GM18951 (cell line): Measurements from ENCODE around the gene INPP4B.
"Not testable (repeated sequence)": the region's sequence is repeated elsewhere in the genome, so short reads cannot be mapped to it uniquely, and the experiment has no call there.

Source experiments
- POLR2A ChIP-seq: IDR thresholded peaks from 4 replicates; pipeline ENCODE4 v1.6.1; 2011; ENCODE audit warnings: mild to moderate bottlenecking; ENCODE audit not compliant: insufficient read length, insufficient read depth; ENCODE audit errors: extremely low read depth
- in situ Hi-C: fragments of 300-500 bp; cut with MboI; formaldehyde crosslinking; loops from one replicate; pipeline ENCODE4 v1.12.0; 2022; ENCODE audit warnings: low sequenced_read_pairs, mixed read lengths, inconsistent platforms; ENCODE audit not compliant: unreplicated experiment

INPP4B gene

GRCh38 chr4:142095886-142096605, 750.1 kb downstream of the INPP4B start:
- in situ Hi-C loops: no loop called here
- no peak for TF ChIP-seq POLR2A

DNA sequence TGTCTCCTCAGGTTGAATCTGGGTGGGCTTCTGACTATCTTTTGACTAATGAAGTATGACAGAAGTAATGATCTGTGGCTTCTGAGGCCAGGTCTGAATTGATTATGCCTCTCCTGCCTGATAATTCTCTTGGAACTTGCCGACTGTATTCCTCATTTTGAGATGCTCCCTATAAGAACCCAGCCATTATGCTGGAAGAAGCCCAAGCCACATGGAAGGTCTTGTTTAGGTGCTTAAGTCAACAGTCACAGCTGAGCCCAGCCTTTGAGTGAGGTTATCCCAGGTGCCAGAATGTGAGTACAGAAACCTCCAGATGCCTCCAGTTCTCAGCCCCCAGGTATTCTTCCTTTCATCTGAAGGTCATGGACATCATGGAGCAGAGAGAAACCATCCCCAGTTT, 753.2 kb downstream of the INPP4B start:
- in situ Hi-C loops: no loop called here
- TF ChIP-seq POLR2A: no peak

- no peak for TF ChIP-seq POLR2A
- in situ Hi-C loops: no loop called here
Observed at GRCh38 chr4:142091691-142092182, 754.4 kb downstream of the INPP4B start.

DNA sequence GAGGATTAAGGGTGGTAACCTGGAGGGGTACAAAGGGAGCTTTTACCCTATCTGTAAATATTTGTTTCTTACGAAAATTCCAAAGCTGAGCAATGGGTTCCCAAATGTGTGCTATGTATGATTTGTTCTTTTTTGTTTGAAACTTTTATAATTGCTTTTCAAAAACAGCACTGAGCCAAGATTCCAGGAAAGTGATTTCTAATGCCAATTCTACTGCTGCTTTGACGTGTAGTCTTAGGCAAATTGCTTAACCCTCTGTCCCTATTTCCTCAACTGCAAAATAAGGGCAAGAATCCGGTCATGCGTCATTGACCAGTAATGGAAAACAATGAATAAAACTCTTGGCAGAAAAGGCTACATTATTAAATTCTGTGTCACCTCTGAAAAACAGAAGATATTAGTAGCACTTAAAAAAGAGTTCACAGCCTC, 755.0 kb downstream of the INPP4B start:
- no peak for TF ChIP-seq POLR2A
- in situ Hi-C loops: no loop called here

GRCh38 chr4:142088906-142089305, 757.2 kb downstream of the INPP4B start:
- no peak for TF ChIP-seq POLR2A
- in situ Hi-C loops: no loop called here

- TF ChIP-seq POLR2A: no peak
- in situ Hi-C loops: no loop called here
Observed at GRCh38 chr4:142085513-142086292, 760.4 kb downstream of the INPP4B start.

DNA sequence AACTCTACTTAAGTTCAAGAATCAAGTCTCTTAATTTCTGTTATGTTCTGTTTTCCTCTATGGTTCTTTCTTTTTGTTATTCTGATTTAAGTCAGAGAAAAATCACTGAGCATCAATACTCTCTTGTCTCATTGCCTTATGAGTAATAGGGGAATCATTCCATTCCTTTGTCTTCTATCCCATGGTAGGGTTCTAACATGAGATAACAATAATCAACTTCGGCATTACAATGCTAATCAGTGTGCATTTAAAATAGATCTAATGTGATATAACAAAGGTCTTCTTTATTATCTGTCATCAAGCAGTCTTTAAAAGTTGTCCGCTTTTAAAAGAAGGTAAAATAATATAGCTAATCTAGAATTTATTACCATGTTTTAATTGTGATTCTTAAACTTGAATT, 762.8 kb downstream of the INPP4B start:
- no peak for TF ChIP-seq POLR2A
- in situ Hi-C loops: no loop called here

DNA sequence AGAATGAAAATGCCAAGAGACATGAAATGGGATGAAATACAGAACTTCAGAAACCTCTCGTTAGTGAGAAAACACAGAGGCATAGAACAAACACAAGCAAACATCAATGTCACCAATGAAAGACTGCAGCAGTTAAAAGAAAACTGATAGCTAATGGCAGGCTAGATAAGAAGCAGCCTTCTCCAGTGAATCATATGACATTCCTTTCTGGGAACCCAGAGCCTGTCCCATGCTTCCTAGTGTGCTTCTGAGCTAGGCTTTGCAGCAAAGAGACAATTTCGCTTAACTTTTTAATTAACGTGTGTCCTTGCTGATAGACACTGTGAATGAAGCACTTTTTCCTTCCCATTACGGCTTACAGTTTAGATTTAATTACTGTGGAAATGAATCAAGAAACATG, 765.1 kb downstream of the INPP4B start:
- TF ChIP-seq POLR2A: no peak
- in situ Hi-C loops: no loop called here

DNA sequence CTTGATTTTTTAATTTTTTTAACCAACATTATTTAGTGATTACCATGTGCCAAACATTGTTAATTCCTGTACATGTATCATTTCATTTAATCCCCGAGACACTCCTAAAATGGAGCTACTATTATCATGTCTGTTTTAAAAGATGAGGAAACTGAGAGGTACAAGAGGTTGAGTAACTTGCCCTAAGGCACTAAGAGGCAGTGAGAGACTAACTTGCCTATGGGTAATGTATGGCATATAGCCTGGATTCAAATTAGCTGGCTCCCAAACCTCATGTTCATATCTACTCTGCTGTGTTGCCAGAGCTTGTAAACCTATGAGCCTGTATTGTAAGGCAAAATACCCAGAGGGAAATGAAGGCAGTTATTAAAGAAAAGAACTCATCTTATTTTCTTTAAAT, 766.1 kb downstream of the INPP4B start:
- TF ChIP-seq POLR2A: no peak
- in situ Hi-C loops: no loop called here

DNA sequence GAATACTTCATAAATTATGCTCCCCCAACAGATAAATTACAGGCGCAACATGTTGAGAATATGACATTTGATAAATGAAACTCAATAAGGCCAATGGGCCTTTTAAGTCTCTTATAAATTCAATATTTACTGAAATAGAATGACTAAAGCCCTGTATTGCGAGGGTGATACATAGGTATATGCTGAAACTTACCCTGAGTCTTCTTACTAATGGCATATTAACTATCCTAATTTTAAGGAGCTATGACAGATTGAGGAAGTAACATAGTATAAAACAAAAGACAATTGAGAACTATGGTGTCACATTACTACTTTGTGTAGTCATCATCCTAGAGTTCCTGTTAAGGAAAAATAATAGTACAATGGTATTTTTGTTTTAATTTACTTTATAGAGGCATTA, 769.1 kb downstream of the INPP4B start:
- TF ChIP-seq POLR2A: no peak
- in situ Hi-C loops: no loop called here

DNA sequence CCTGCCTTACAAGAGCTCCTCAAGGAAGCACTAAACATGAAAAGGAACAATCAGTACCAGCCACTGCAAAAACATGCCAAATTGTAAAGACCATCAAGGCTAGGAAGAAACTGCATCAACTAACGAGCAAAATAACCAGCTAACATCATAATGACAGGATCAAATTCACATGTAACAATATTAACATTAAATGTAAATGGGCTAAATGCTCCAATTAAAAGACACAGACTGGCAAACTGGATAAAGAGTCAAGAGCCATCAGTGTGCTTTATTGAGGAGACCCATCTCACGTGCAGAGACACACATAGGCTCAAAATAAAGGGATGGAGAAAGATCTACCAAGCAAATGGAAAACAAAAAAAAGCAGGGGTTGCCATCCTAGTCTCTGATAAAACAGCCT, 777.8 kb downstream of the INPP4B start:
- in situ Hi-C loops: not testable (repeated sequence)

DNA sequence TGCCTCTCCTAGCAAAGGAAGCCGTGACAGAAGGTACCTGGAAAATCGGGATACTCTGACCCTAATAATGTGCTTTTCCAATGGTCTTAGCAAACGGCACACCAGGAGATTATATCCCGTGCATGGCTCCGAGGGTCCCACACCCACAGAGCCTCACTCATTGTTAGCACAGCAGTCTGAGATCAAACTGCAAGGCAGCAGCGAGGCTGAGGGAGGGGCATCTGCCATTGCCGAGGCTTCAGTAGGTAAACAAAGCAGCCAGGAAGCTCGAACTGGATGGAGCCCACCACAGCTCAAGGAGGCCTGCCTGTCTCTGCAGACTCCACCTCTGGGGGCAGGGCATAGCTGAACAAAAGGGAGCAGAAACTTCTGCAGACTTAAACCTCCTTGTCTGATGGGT, 779.5 kb downstream of the INPP4B start:
- in situ Hi-C loops: not testable (repeated sequence)

GRCh38 chr4:142065086-142065647, 780.9 kb downstream of the INPP4B start:
- in situ Hi-C loops: no loop called here
- no peak for TF ChIP-seq POLR2A

DNA sequence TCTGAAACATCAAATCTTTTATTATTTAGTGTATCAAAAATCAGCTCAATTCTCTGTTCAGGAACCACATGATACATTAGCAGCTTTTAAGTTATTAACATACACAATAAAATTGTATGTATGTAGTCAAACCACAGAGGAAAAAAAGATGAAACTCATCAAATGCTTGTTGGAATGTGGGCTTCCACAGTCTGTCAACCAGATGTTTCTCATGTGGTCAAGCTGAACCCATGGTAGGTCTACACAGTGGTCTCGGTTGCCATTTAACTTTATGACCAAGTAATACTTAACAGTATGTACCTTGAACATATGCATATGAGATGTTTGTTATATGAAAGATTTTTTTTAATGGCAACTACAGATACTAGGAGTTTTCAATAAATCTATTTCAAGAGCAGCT, 781.9 kb downstream of the INPP4B start:
- TF ChIP-seq POLR2A: no peak
- in situ Hi-C loops: no loop called here
